ENCODE measurements around the gene XPO6. TPM values are rescaled to one million over a fixed set of nuclear protein-coding genes. Genes with fewer than 3 reads are reported as not detected.

XPO6 gene
- total and polyA plus RNA-seq, 2 donors, result 67.9 to 161 TPM

GRCh38 chr16:28191364-28191960, 20.3 kb downstream of the XPO6 start:
- Histone ChIP-seq H3K27ac (ENCODE audit: low read depth in 1 of 2, low read length in 1 of 2) (peak overlapping the region in 1 of 2 donors; percentile 55), H3K9me3 (ENCODE audit: control insufficient read depth in 2 of 2, insufficient read depth in 1 of 2, low read length in 1 of 2) (no peaks in the 10 kb centered on the region), H3K36me3 (ENCODE audit: control insufficient read depth in 2 of 2, insufficient read depth in 2 of 2, low read length in 1 of 2) (peaks cover 12 to 22% of the 10 kb centered on the region in 2 donors), H3K4me1 (ENCODE audit: control insufficient read depth in 2 of 2, insufficient read depth in 2 of 2, low read length in 2 of 2) (peaks cover 27 to 43% of the 10 kb centered on the region in 2 donors), H3K27me3 (ENCODE audit: control insufficient read depth in 2 of 2, insufficient read depth in 1 of 2, low read length in 1 of 2) (no peaks in the 10 kb centered on the region), H3K4me3 (ENCODE audit: low read length in 2 of 2) (no peak overlapping the region)
- 91% methylated on average over 3 of the region's 3 CpGs for WGBS
- DNase-seq (ENCODE audit: low read depth in 6 of 9, low spot score in 9 of 9), result no peak

- DNase-seq (ENCODE audit: low read depth in 6 of 9, low spot score in 9 of 9), result no peak
- Histone ChIP-seq H3K27me3 (ENCODE audit: control insufficient read depth in 2 of 2, insufficient read depth in 1 of 2, low read length in 1 of 2) (no peaks in the 10 kb centered on the region), H3K9me3 (ENCODE audit: control insufficient read depth in 2 of 2, insufficient read depth in 1 of 2, low read length in 1 of 2) (no peaks in the 10 kb centered on the region), H3K27ac (ENCODE audit: low read depth in 1 of 2, low read length in 1 of 2) (peak overlapping the region in 1 of 2 donors; percentile 46), H3K4me3 (ENCODE audit: low read length in 2 of 2) (no peak overlapping the region), H3K36me3 (ENCODE audit: control insufficient read depth in 2 of 2, insufficient read depth in 2 of 2, low read length in 1 of 2) (peaks cover 5 to 8% of the 10 kb centered on the region in 2 donors), H3K4me1 (ENCODE audit: control insufficient read depth in 2 of 2, insufficient read depth in 2 of 2, low read length in 2 of 2) (peaks cover 29 to 44% of the 10 kb centered on the region in 2 donors)
- 93% methylated on average over 3 of the region's 3 CpGs for WGBS
Measured at GRCh38 chr16:28189245-28189644, 22.5 kb downstream of the XPO6 start.

GRCh38 chr16:28188085-28188916, 23.5 kb downstream of the XPO6 start:
- Histone ChIP-seq H3K4me1 (ENCODE audit: control insufficient read depth in 2 of 2, insufficient read depth in 2 of 2, low read length in 2 of 2) (peaks cover 24 to 38% of the 10 kb centered on the region in 2 donors), H3K36me3 (ENCODE audit: control insufficient read depth in 2 of 2, insufficient read depth in 2 of 2, low read length in 1 of 2) (peaks cover 3 to 8% of the 10 kb centered on the region in 2 donors), H3K9me3 (ENCODE audit: control insufficient read depth in 2 of 2, insufficient read depth in 1 of 2, low read length in 1 of 2) (no peaks in the 10 kb centered on the region), H3K4me3 (ENCODE audit: low read length in 2 of 2) (no peak overlapping the region), H3K27me3 (ENCODE audit: control insufficient read depth in 2 of 2, insufficient read depth in 1 of 2, low read length in 1 of 2) (no peaks in the 10 kb centered on the region), H3K27ac (ENCODE audit: low read depth in 1 of 2, low read length in 1 of 2) (peak overlapping the region; percentile 9 to 53)
- WGBS, result 83% methylated on average over 6 of the region's 6 CpGs
- DNase-seq (ENCODE audit: low read depth in 6 of 9, low spot score in 9 of 9), result no peak

GRCh38 chr16:28187595-28188004, 24.2 kb downstream of the XPO6 start:
- Histone ChIP-seq H3K36me3 (ENCODE audit: control insufficient read depth in 2 of 2, insufficient read depth in 2 of 2, low read length in 1 of 2) (peaks cover 3 to 5% of the 10 kb centered on the region in 2 donors), H3K9me3 (ENCODE audit: control insufficient read depth in 2 of 2, insufficient read depth in 1 of 2, low read length in 1 of 2) (no peaks in the 10 kb centered on the region), H3K27ac (ENCODE audit: low read depth in 1 of 2, low read length in 1 of 2) (peak overlapping the region; percentile 53 to 61), H3K27me3 (ENCODE audit: control insufficient read depth in 2 of 2, insufficient read depth in 1 of 2, low read length in 1 of 2) (no peaks in the 10 kb centered on the region), H3K4me3 (ENCODE audit: low read length in 2 of 2) (no peak overlapping the region), H3K4me1 (ENCODE audit: control insufficient read depth in 2 of 2, insufficient read depth in 2 of 2, low read length in 2 of 2) (peaks cover 18 to 31% of the 10 kb centered on the region in 2 donors)
- WGBS, result 57% methylated on average over 2 of the region's 2 CpGs
- peak in 1 of 9 donors; percentile 42 for DNase-seq (ENCODE audit: low read depth in 6 of 9, low spot score in 9 of 9)

GRCh38 chr16:28186752-28187151, 25.0 kb downstream of the XPO6 start:
- H3K36me3 ChIP-seq (ENCODE audit: control insufficient read depth in 2 of 2, insufficient read depth in 2 of 2, low read length in 1 of 2), result peaks cover 3 to 6% of the 10 kb centered on the region in 2 donors
- H3K9me3 ChIP-seq (ENCODE audit: control insufficient read depth in 2 of 2, insufficient read depth in 1 of 2, low read length in 1 of 2), result no peaks in the 10 kb centered on the region
- 66% methylated on average over 4 of the region's 4 CpGs for WGBS
- H3K27me3 ChIP-seq (ENCODE audit: control insufficient read depth in 2 of 2, insufficient read depth in 1 of 2, low read length in 1 of 2), result no peaks in the 10 kb centered on the region
- H3K27ac ChIP-seq (ENCODE audit: low read depth in 1 of 2, low read length in 1 of 2), result peak overlapping the region; percentile 53 to 70
- peak in 1 of 9 donors; percentile 55 for DNase-seq (ENCODE audit: low read depth in 6 of 9, low spot score in 9 of 9)
- H3K4me3 ChIP-seq (ENCODE audit: low read length in 2 of 2), result no peak overlapping the region
- H3K4me1 ChIP-seq (ENCODE audit: control insufficient read depth in 2 of 2, insufficient read depth in 2 of 2, low read length in 2 of 2), result peaks cover 21 to 28% of the 10 kb centered on the region in 2 donors

GRCh38 chr16:28185696-28186095, 26.1 kb downstream of the XPO6 start:
- Histone ChIP-seq H3K36me3 (ENCODE audit: control insufficient read depth in 2 of 2, insufficient read depth in 2 of 2, low read length in 1 of 2) (peaks cover 7% of the 10 kb centered on the region in 2 donors), H3K9me3 (ENCODE audit: control insufficient read depth in 2 of 2, insufficient read depth in 1 of 2, low read length in 1 of 2) (no peaks in the 10 kb centered on the region), H3K27me3 (ENCODE audit: control insufficient read depth in 2 of 2, insufficient read depth in 1 of 2, low read length in 1 of 2) (no peaks in the 10 kb centered on the region), H3K4me3 (ENCODE audit: low read length in 2 of 2) (no peak overlapping the region), H3K4me1 (ENCODE audit: control insufficient read depth in 2 of 2, insufficient read depth in 2 of 2, low read length in 2 of 2) (peaks cover 24 to 34% of the 10 kb centered on the region in 2 donors), H3K27ac (ENCODE audit: low read depth in 1 of 2, low read length in 1 of 2) (no peak overlapping the region)
- 97% methylated on average over 1 of the region's 1 CpG for WGBS
- no peak for DNase-seq (ENCODE audit: low read depth in 6 of 9, low spot score in 9 of 9)

- no peak for DNase-seq (ENCODE audit: low read depth in 6 of 9, low spot score in 9 of 9)
- Histone ChIP-seq H3K36me3 (ENCODE audit: control insufficient read depth in 2 of 2, insufficient read depth in 2 of 2, low read length in 1 of 2) (peaks cover 12 to 15% of the 10 kb centered on the region in 2 donors), H3K9me3 (ENCODE audit: control insufficient read depth in 2 of 2, insufficient read depth in 1 of 2, low read length in 1 of 2) (no peaks in the 10 kb centered on the region), H3K27me3 (ENCODE audit: control insufficient read depth in 2 of 2, insufficient read depth in 1 of 2, low read length in 1 of 2) (no peaks in the 10 kb centered on the region), H3K27ac (ENCODE audit: low read depth in 1 of 2, low read length in 1 of 2) (no peak overlapping the region), H3K4me1 (ENCODE audit: control insufficient read depth in 2 of 2, insufficient read depth in 2 of 2, low read length in 2 of 2) (peaks cover 24 to 39% of the 10 kb centered on the region in 2 donors), H3K4me3 (ENCODE audit: low read length in 2 of 2) (no peak overlapping the region)
- WGBS, result 73% methylated on average over 2 of the region's 2 CpGs
Measured at GRCh38 chr16:28184625-28185024, 27.1 kb downstream of the XPO6 start.

GRCh38 chr16:28183930-28184329, 27.8 kb downstream of the XPO6 start:
- WGBS, result 96% methylated on average over 4 of the region's 4 CpGs
- Histone ChIP-seq H3K27me3 (ENCODE audit: control insufficient read depth in 2 of 2, insufficient read depth in 1 of 2, low read length in 1 of 2) (no peaks in the 10 kb centered on the region), H3K4me3 (ENCODE audit: low read length in 2 of 2) (no peak overlapping the region), H3K9me3 (ENCODE audit: control insufficient read depth in 2 of 2, insufficient read depth in 1 of 2, low read length in 1 of 2) (no peaks in the 10 kb centered on the region), H3K36me3 (ENCODE audit: control insufficient read depth in 2 of 2, insufficient read depth in 2 of 2, low read length in 1 of 2) (peaks cover 14 to 18% of the 10 kb centered on the region in 2 donors), H3K27ac (ENCODE audit: low read depth in 1 of 2, low read length in 1 of 2) (no peak overlapping the region), H3K4me1 (ENCODE audit: control insufficient read depth in 2 of 2, insufficient read depth in 2 of 2, low read length in 2 of 2) (peaks cover 24 to 35% of the 10 kb centered on the region in 2 donors)
- no peak for DNase-seq (ENCODE audit: low read depth in 6 of 9, low spot score in 9 of 9)

- Histone ChIP-seq H3K4me1 (ENCODE audit: control insufficient read depth in 2 of 2, insufficient read depth in 2 of 2, low read length in 2 of 2) (peaks cover 24 to 31% of the 10 kb centered on the region in 2 donors), H3K27me3 (ENCODE audit: control insufficient read depth in 2 of 2, insufficient read depth in 1 of 2, low read length in 1 of 2) (no peaks in the 10 kb centered on the region), H3K36me3 (ENCODE audit: control insufficient read depth in 2 of 2, insufficient read depth in 2 of 2, low read length in 1 of 2) (peaks cover 14 to 20% of the 10 kb centered on the region in 2 donors), H3K4me3 (ENCODE audit: low read length in 2 of 2) (no peak overlapping the region), H3K9me3 (ENCODE audit: control insufficient read depth in 2 of 2, insufficient read depth in 1 of 2, low read length in 1 of 2) (no peaks in the 10 kb centered on the region), H3K27ac (ENCODE audit: low read depth in 1 of 2, low read length in 1 of 2) (no peak overlapping the region)
- 94% methylated on average over 3 of the region's 3 CpGs for WGBS
- DNase-seq (ENCODE audit: low read depth in 6 of 9, low spot score in 9 of 9), result no peak
Measured at GRCh38 chr16:28183484-28183883, 28.3 kb downstream of the XPO6 start.

All from thymus (tissue), 11 donors.